HCT116 (cell line): ENCODE data around the gene OSGIN1.

Experiments used
- CBX3 ChIP-seq: IDR thresholded peaks from 2 replicates; pipeline ENCODE4 v1.6.1; 2012; ENCODE audit warnings: low read depth
- CEBPB ChIP-seq: IDR thresholded peaks from 2 replicates; pipeline ENCODE4 v1.6.1; 2012; ENCODE audit warnings: low read depth
- EZH2 ChIP-seq: fragments of 200-600 bp; sonication (generic); IDR thresholded peaks from 2 replicates; pipeline ENCODE4 v1.6.1; 2017; ENCODE audit warnings: antibody characterized with exemption, mixed run types
- POLR2AphosphoS5 ChIP-seq: IDR thresholded peaks from 2 replicates; pipeline ENCODE4 v1.6.1; 2011; ENCODE audit warnings: mild to moderate bottlenecking, low read depth, low read length, moderate library complexity
- RAD21 ChIP-seq: IDR thresholded peaks from 2 replicates; pipeline ENCODE4 v1.6.1; 2012; ENCODE audit warnings: low read depth, mild to moderate bottlenecking
- SRF ChIP-seq: IDR thresholded peaks from 2 replicates; pipeline ENCODE4 v1.6.1; 2012; ENCODE audit warnings: low read depth
- TF ChIP-seq, protein P1 (sequence below), 3 experiments: fragments of 200-600 bp in 1 of 3; sonication (generic) in 1 of 3; IDR thresholded peaks in 2 of 3; conservative IDR thresholded peaks in 1 of 3; 2 replicates each; pipeline ENCODE4 v1.5.1; 2012 to 2017; ENCODE audit warnings: low read depth in 2 of 3, low read length in 2 of 3, antibody characterized with exemption in 1 of 3, borderline replicate concordance in 1 of 3, control low read depth in 1 of 3, mild to moderate bottlenecking in 1 of 3, mixed read lengths in 1 of 3, mixed run types in 1 of 3, moderate library complexity in 1 of 3; ENCODE audit not compliant: insufficient read depth in 1 of 3
- TF ChIP-seq, protein P2 (sequence below): IDR thresholded peaks from 2 replicates; pipeline ENCODE4 v1.6.1; 2012

DNA sequence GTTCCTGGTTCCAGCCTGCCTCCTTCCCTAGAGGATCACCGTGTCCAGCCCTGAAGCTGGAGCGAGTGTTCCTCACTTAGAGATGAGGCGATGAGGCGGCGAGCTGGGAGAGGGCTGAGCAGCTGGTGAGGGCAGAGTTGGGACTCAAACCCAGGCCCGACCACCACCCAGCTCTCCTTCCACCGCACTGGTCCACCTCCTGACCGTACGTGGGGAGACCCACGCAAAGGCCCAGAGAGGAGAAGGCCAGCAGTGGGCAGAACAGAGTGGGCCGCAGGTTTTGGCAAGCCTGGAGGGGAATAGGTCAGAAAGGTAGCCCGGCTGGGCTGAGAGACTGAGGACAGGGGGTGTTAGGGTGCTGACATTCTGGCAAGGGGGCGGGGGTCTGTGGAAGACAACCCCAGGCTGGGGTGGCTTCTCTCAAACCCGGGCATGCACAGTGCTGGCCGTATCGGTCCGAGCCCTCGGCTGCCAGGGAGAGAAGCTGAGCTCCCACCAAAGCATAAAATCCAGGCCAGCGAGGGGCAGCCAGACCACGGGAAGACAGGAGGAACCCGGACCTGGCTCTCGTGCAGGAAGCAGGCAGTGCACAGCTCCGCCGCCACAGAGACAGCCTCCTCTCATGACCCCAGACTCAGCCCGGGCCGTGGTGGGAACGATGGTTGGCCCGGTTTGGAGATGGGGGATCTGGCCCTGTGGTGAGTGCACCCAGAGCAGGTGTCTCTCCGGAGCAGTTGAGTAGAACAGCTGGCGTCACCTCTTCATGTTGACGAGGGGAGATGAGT is 29.3 kb upstream of the OSGIN1 start:
- TF ChIP-seq, protein P1, sequence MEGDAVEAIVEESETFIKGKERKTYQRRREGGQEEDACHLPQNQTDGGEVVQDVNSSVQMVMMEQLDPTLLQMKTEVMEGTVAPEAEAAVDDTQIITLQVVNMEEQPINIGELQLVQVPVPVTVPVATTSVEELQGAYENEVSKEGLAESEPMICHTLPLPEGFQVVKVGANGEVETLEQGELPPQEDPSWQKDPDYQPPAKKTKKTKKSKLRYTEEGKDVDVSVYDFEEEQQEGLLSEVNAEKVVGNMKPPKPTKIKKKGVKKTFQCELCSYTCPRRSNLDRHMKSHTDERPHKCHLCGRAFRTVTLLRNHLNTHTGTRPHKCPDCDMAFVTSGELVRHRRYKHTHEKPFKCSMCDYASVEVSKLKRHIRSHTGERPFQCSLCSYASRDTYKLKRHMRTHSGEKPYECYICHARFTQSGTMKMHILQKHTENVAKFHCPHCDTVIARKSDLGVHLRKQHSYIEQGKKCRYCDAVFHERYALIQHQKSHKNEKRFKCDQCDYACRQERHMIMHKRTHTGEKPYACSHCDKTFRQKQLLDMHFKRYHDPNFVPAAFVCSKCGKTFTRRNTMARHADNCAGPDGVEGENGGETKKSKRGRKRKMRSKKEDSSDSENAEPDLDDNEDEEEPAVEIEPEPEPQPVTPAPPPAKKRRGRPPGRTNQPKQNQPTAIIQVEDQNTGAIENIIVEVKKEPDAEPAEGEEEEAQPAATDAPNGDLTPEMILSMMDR (IDR thresholded peaks at IDR 0.05 in 2 of 3, conservative IDR thresholded peaks at IDR 0.05 in 1 of 3; ENCODE audit: borderline replicate concordance in 1 of 3, insufficient read depth in 1 of 3, low read depth in 2 of 3, low read length in 2 of 3), result no peak
- no peak for TF ChIP-seq EZH2
- no peak for TF ChIP-seq SRF
- no peak for TF ChIP-seq POLR2AphosphoS5
- TF ChIP-seq CEBPB, result no peak
- TF ChIP-seq, protein P2, sequence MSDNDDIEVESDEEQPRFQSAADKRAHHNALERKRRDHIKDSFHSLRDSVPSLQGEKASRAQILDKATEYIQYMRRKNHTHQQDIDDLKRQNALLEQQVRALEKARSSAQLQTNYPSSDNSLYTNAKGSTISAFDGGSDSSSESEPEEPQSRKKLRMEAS, result no peak
- TF ChIP-seq CBX3, result no peak
- TF ChIP-seq RAD21, result no peak
